NCI-H748 treated with DMSO at 0.1 percent for 48 hours (cell line): Measurements from ENCODE around the gene RO60.

Experiments used
- DNase-seq: peaks from one replicate; lab custom pipeline; 2025; lab: John Stamatoyannopoulos, UW

RO60 gene

GRCh38 chr1:193108471-193108870 lies 49.1 kb downstream of the RO60 start:
- DNase-seq: no peak
